HEK293 (cell line): ENCODE measurements around the gene MRPS22.

Experiments
- CTCF ChIA-PET: fragments of 350-600 bp; formaldehyde crosslinking; extraction: SDS; loops from one replicate; lab custom pipeline; 2021; ENCODE audit warnings: antibody characterized with exemption; lab: Yijun Ruan, JAX
- POLR2A ChIA-PET: fragments of 300-600 bp; formaldehyde crosslinking; extraction: SDS; loops from one replicate; lab custom pipeline; 2020; ENCODE audit warnings: antibody characterized with exemption, inconsistent platforms; lab: Yijun Ruan, JAX
- H3K27ac ChIP-seq: fragments of 200-500 bp; sonication (Bioruptor generic); 2 replicates; pipeline ENCODE4 v1.5.1; 2014; ENCODE audit warnings: low read depth, low read length, control low read depth, inconsistent platforms; ENCODE audit errors: extremely low read depth
- H3K36me3 ChIP-seq, 2 experiments: fragments of 200-500 bp in 1 of 2; sonication (Bioruptor generic) in 1 of 2; 1 replicate in 1 of 2; 2 replicates in 1 of 2; pipeline ENCODE4 v1.5.1; 2014 to 2017; ENCODE audit warnings: inconsistent platforms in 2 of 2, low read length in 2 of 2; ENCODE audit not compliant: control insufficient read depth in 2 of 2, insufficient read depth in 1 of 2
- H3K4me1 ChIP-seq: fragments of 200-500 bp; sonication (Bioruptor generic); 2 replicates; pipeline ENCODE4 v1.5.1; 2014; ENCODE audit warnings: mild to moderate bottlenecking, low read length, inconsistent platforms; ENCODE audit not compliant: control insufficient read depth, insufficient read depth
- H3K4me3 ChIP-seq: 2 replicates; pipeline ENCODE4 v1.5.1; 2011; ENCODE audit warnings: low read depth, mild to moderate bottlenecking, control low read depth, low read length, moderate library complexity
- H3K9me3 ChIP-seq: fragments of 200-500 bp; sonication (Bioruptor generic); 2 replicates; pipeline ENCODE4 v1.5.1; 2014; ENCODE audit warnings: low read depth, low read length, inconsistent platforms; ENCODE audit not compliant: control insufficient read depth, insufficient read depth
- GLIS2 ChIP-seq: fragments of 450-650 bp; formaldehyde crosslinking; IDR thresholded peaks from 2 replicates; pipeline ENCODE4 v1.5.1; 2016; ENCODE audit warnings: missing biosample characterization, missing genetic modification characterization
- KLF10 ChIP-seq: fragments of 450-650 bp; IDR thresholded peaks from 2 replicates; pipeline ENCODE4 v1.5.1; 2018; ENCODE audit warnings: missing biosample characterization, mild to moderate bottlenecking, missing genetic modification characterization
- KLF17 ChIP-seq: fragments of 450-650 bp; formaldehyde crosslinking; IDR thresholded peaks from 2 replicates; pipeline ENCODE4 v1.5.1; 2016; ENCODE audit warnings: missing biosample characterization, missing genetic modification characterization
- OVOL3 ChIP-seq: fragments of 450-650 bp; formaldehyde crosslinking; IDR thresholded peaks from 2 replicates; pipeline ENCODE4 v1.5.1; 2016; ENCODE audit warnings: missing biosample characterization, missing genetic modification characterization
- PRDM6 ChIP-seq: fragments of 450-650 bp; formaldehyde crosslinking; IDR thresholded peaks from 2 replicates; pipeline ENCODE4 v1.5.1; 2017; ENCODE audit warnings: missing biosample characterization, missing genetic modification characterization
- SCRT1 ChIP-seq: fragments of 450-650 bp; formaldehyde crosslinking; IDR thresholded peaks from 2 replicates; pipeline ENCODE4 v1.5.1; 2016; ENCODE audit warnings: missing biosample characterization, missing genetic modification characterization, borderline replicate concordance
- SP7 ChIP-seq: fragments of 450-650 bp; formaldehyde crosslinking; IDR thresholded peaks from 2 replicates; pipeline ENCODE4 v1.5.1; 2016; ENCODE audit warnings: missing biosample characterization, missing genetic modification characterization
- YY2 ChIP-seq: fragments of 450-650 bp; formaldehyde crosslinking; IDR thresholded peaks from 2 replicates; pipeline ENCODE4 v1.5.1; 2016; ENCODE audit warnings: missing biosample characterization, missing genetic modification characterization
- ZFP3 ChIP-seq: fragments of 450-650 bp; formaldehyde crosslinking; IDR thresholded peaks from 2 replicates; pipeline ENCODE4 v1.5.1; 2016; ENCODE audit warnings: low read depth, missing biosample characterization, missing genetic modification characterization
- ZNF114 ChIP-seq: fragments of 450-650 bp; formaldehyde crosslinking; IDR thresholded peaks from 2 replicates; pipeline ENCODE4 v1.5.0; 2017; ENCODE audit warnings: missing biosample characterization, missing genetic modification characterization
- ZNF18 ChIP-seq: fragments of 450-650 bp; formaldehyde crosslinking; IDR thresholded peaks from 2 replicates; pipeline ENCODE4 v1.5.1; 2016; ENCODE audit warnings: missing biosample characterization, missing genetic modification characterization
- ZNF350 ChIP-seq: fragments of 450-650 bp; formaldehyde crosslinking; IDR thresholded peaks from 2 replicates; pipeline ENCODE4 v1.5.0; 2017; ENCODE audit warnings: missing biosample characterization, mild to moderate bottlenecking, missing genetic modification characterization
- ZNF423 ChIP-seq: fragments of 450-650 bp; formaldehyde crosslinking; IDR thresholded peaks from 2 replicates; pipeline ENCODE4 v1.5.1; 2016; ENCODE audit warnings: missing biosample characterization, missing genetic modification characterization
- ZNF610 ChIP-seq: fragments of 450-650 bp; formaldehyde crosslinking; IDR thresholded peaks from 2 replicates; pipeline ENCODE4 v1.5.1; 2016; ENCODE audit warnings: missing biosample characterization, missing genetic modification characterization, borderline replicate concordance
- ZNF670 ChIP-seq: fragments of 450-650 bp; formaldehyde crosslinking; IDR thresholded peaks from 2 replicates; pipeline ENCODE4 v1.5.1; 2016; ENCODE audit warnings: missing biosample characterization, missing genetic modification characterization, low read depth
- ZNF76 ChIP-seq: fragments of 450-650 bp; formaldehyde crosslinking; IDR thresholded peaks from 2 replicates; pipeline ENCODE4; 2016; ENCODE audit warnings: low read depth, missing biosample characterization, missing genetic modification characterization, borderline replicate concordance
- ZNF776 ChIP-seq: fragments of 450-650 bp; formaldehyde crosslinking; IDR thresholded peaks from 2 replicates; pipeline ENCODE4 v1.5.0; 2017; ENCODE audit warnings: missing biosample characterization, missing genetic modification characterization, borderline replicate concordance
- ZNF791 ChIP-seq: fragments of 450-650 bp; formaldehyde crosslinking; IDR thresholded peaks from 2 replicates; pipeline ENCODE4 v1.5.1; 2016; ENCODE audit warnings: missing biosample characterization, missing genetic modification characterization
- TF ChIP-seq, protein P1 (sequence below): fragments of 450-650 bp; formaldehyde crosslinking; IDR thresholded peaks from 2 replicates; pipeline ENCODE4 v1.5.1; 2016; ENCODE audit warnings: missing biosample characterization, missing genetic modification characterization
- TF ChIP-seq, protein P2 (sequence below): IDR thresholded peaks from 2 replicates; pipeline ENCODE4 v1.6.1; 2011; ENCODE audit warnings: mild to moderate bottlenecking, low read depth, low read length, borderline replicate concordance
- TF ChIP-seq, protein P3 (sequence below): fragments of 450-650 bp; formaldehyde crosslinking; IDR thresholded peaks from 2 replicates; pipeline ENCODE4 v1.5.1; 2017; ENCODE audit warnings: missing biosample characterization, missing genetic modification characterization
- TF ChIP-seq, protein P4 (sequence below): fragments of 450-650 bp; formaldehyde crosslinking; optimal IDR thresholded peaks from 2 replicates; pipeline ENCODE3; 2016; ENCODE audit warnings: missing biosample characterization, mild to moderate bottlenecking, missing genetic modification characterization
- TF ChIP-seq, protein P5 (sequence below): fragments of 450-650 bp; formaldehyde crosslinking; IDR thresholded peaks from 2 replicates; pipeline ENCODE4 v1.5.1; 2016; ENCODE audit warnings: missing biosample characterization, missing genetic modification characterization

MRPS22 gene

DNA sequence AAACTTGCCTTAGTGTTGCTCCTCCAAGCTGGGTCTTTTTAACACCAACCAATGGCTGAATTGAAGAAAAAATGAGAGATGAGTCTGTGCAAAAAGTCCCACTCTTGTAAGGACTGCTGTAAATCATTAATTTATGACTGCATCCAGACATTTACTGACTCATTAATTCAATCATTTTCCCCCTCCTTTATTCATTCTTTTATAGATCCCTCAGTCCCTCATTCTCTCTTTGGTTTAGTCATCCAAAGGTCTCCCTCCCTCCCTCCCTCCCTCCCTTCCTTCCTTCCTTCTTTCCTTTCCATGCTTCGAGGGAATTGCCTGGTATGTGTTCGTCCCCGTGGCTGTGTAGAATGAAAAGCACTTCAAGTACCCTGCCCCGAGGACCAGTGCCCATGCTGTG lies 35.3 kb upstream of the MRPS22 start:
- no peak overlapping the region for H3K27ac ChIP-seq
- H3K36me3 ChIP-seq, result no peaks in the 10 kb centered on the region
- TF ChIP-seq ZNF18 (tag by site-specific recombination) (no peak), ZFP3 (tag by site-specific recombination) (no peak), ZNF114 (tag by site-specific recombination) (no peak), ZNF776 (tag by site-specific recombination) (no peak), OVOL3 (tag by site-specific recombination) (no peak), SP7 (tag by site-specific recombination) (no peak), KLF17 (tag by site-specific recombination) (no peak), YY2 (no peak), ZNF791 (no peak)
- TF ChIP-seq, protein P1, sequence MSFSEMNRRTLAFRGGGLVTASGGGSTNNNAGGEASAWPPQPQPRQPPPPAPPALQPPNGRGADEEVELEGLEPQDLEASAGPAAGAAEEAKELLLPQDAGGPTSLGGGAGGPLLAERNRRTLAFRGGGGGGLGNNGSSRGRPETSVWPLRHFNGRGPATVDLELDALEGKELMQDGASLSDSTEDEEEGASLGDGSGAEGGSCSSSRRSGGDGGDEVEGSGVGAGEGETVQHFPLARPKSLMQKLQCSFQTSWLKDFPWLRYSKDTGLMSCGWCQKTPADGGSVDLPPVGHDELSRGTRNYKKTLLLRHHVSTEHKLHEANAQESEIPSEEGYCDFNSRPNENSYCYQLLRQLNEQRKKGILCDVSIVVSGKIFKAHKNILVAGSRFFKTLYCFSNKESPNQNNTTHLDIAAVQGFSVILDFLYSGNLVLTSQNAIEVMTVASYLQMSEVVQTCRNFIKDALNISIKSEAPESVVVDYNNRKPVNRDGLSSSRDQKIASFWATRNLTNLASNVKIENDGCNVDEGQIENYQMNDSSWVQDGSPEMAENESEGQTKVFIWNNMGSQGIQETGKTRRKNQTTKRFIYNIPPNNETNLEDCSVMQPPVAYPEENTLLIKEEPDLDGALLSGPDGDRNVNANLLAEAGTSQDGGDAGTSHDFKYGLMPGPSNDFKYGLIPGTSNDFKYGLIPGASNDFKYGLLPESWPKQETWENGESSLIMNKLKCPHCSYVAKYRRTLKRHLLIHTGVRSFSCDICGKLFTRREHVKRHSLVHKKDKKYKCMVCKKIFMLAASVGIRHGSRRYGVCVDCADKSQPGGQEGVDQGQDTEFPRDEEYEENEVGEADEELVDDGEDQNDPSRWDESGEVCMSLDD (tag by site-specific recombination), result no peak
- no peaks in the 10 kb centered on the region for H3K4me1 ChIP-seq
- no peak overlapping the region for H3K4me3 ChIP-seq
- POLR2A ChIA-PET, result no interaction called here
- CTCF ChIA-PET, result no interaction called here
- no peaks in the 10 kb centered on the region for H3K9me3 ChIP-seq

DNA sequence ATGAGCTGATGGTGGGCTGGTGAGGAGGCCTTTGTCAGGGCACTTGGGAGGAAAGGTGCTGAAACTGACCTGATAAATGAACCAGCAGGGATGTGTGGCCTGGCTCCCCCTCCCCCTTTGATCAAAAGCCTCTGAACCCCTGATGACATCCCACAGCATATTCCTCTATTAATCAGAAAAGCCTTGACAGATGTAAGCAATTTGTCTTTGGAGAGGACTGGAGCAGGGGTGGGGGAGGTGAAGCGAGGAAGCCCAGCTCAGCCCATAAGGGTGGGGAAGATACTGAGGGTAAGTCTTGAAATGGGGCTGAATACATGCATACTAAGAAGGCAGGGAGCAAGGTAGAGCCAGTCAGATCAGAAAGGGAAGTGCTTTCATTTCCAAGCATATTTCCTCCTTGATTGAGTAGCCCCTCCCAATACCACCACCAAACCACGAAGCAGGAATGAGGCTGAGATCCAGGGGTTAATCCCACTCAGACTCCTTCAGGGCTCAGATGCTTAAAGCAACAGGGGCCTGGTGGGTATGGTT lies 34.7 kb upstream of the MRPS22 start:
- no peak overlapping the region for H3K27ac ChIP-seq
- H3K4me1 ChIP-seq, result no peaks in the 10 kb centered on the region
- H3K4me3 ChIP-seq, result no peak overlapping the region
- ChIA-PET POLR2A (no interaction called here), CTCF (no interaction called here)
- no peaks in the 10 kb centered on the region for H3K9me3 ChIP-seq
- H3K36me3 ChIP-seq, result no peaks in the 10 kb centered on the region
- no peak for TF ChIP-seq ZNF670 (tag by site-specific recombination)
- TF ChIP-seq KLF10 (tag by site-specific recombination), result no peak
- TF ChIP-seq, protein P2, sequence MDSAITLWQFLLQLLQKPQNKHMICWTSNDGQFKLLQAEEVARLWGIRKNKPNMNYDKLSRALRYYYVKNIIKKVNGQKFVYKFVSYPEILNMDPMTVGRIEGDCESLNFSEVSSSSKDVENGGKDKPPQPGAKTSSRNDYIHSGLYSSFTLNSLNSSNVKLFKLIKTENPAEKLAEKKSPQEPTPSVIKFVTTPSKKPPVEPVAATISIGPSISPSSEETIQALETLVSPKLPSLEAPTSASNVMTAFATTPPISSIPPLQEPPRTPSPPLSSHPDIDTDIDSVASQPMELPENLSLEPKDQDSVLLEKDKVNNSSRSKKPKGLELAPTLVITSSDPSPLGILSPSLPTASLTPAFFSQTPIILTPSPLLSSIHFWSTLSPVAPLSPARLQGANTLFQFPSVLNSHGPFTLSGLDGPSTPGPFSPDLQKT, result no peak
- no peak for TF ChIP-seq SCRT1
- TF ChIP-seq, protein P3, sequence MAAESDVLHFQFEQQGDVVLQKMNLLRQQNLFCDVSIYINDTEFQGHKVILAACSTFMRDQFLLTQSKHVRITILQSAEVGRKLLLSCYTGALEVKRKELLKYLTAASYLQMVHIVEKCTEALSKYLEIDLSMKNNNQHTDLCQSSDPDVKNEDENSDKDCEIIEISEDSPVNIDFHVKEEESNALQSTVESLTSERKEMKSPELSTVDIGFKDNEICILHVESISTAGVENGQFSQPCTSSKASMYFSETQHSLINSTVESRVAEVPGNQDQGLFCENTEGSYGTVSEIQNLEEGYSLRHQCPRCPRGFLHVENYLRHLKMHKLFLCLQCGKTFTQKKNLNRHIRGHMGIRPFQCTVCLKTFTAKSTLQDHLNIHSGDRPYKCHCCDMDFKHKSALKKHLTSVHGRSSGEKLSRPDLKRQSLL (tag by site-specific recombination), result no peak
- TF ChIP-seq, protein P4, sequence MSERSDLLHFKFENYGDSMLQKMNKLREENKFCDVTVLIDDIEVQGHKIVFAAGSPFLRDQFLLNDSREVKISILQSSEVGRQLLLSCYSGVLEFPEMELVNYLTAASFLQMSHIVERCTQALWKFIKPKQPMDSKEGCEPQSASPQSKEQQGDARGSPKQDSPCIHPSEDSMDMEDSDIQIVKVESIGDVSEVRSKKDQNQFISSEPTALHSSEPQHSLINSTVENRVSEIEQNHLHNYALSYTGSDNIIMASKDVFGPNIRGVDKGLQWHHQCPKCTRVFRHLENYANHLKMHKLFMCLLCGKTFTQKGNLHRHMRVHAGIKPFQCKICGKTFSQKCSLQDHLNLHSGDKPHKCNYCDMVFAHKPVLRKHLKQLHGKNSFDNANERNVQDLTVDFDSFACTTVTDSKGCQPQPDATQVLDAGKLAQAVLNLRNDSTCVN, result no peak
- no peak for TF ChIP-seq ZNF423 (tag by site-specific recombination)
- no peak for TF ChIP-seq PRDM6 (tag by site-specific recombination)
- no peak for TF ChIP-seq ZNF610 (tag by site-specific recombination)
- TF ChIP-seq, protein P5, sequence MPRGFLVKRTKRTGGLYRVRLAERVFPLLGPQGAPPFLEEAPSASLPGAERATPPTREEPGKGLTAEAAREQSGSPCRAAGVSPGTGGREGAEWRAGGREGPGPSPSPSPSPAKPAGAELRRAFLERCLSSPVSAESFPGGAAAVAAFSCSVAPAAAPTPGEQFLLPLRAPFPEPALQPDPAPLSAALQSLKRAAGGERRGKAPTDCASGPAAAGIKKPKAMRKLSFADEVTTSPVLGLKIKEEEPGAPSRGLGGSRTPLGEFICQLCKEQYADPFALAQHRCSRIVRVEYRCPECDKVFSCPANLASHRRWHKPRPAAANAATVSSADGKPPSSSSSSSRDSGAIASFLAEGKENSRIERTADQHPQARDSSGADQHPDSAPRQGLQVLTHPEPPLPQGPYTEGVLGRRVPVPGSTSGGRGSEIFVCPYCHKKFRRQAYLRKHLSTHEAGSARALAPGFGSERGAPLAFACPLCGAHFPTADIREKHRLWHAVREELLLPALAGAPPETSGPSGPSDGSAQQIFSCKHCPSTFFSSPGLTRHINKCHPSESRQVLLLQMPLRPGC (tag by site-specific recombination), result no peak
- no peak for TF ChIP-seq ZNF76 (tag by site-specific recombination)
- no peak for TF ChIP-seq ZNF350 (tag by site-specific recombination)
- no peak for TF ChIP-seq GLIS2 (tag by site-specific recombination)
